ENCODE results near the gene MYF6.

DNA sequence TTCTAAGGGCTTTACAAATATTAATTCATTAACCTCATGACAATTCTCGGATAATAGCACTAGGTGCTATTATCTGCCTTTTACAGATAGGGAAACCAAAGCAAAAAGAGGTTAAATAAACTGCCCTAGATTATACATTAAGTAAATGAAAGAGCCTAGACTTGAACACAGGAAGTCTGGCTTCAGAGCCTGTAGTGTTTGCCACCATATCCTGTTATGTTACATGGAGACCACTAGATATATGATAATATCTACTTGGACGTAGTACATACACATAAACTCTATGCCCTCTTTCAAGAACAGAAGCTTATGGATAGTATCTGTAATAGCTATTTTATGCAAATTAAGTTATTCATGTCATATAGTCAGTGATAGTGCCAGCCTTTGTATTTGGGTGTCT is 16.9 kb upstream of the MYF6 start:
- TF ChIP-seq, protein P1, sequence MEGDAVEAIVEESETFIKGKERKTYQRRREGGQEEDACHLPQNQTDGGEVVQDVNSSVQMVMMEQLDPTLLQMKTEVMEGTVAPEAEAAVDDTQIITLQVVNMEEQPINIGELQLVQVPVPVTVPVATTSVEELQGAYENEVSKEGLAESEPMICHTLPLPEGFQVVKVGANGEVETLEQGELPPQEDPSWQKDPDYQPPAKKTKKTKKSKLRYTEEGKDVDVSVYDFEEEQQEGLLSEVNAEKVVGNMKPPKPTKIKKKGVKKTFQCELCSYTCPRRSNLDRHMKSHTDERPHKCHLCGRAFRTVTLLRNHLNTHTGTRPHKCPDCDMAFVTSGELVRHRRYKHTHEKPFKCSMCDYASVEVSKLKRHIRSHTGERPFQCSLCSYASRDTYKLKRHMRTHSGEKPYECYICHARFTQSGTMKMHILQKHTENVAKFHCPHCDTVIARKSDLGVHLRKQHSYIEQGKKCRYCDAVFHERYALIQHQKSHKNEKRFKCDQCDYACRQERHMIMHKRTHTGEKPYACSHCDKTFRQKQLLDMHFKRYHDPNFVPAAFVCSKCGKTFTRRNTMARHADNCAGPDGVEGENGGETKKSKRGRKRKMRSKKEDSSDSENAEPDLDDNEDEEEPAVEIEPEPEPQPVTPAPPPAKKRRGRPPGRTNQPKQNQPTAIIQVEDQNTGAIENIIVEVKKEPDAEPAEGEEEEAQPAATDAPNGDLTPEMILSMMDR (IDR thresholded peaks at IDR 0.05; ENCODE audit: insufficient read depth, low read length, poor library complexity, severe bottlenecking): no peak
- no peak for TF ChIP-seq EZH2phosphoT487 (conservative IDR thresholded peaks at IDR 0.05; ENCODE audit: low read length)
